Measurements from ENCODE around the gene C9orf153.
A peak's percentile ranks its signal among the peaks of the same experiment; 100 is the strongest.
"Not testable (repeated sequence)": the region's sequence is repeated elsewhere in the genome, so short reads cannot be mapped to it uniquely, and the experiment has no call there.

The C9orf153 gene

GRCh38 chr9:86259557-86259956 lies at the start of gene C9orf153:
C9orf153 (minus strand) TSS chr9:86259657; CDS start chr9:86229603, 30,054 bp downstream.
- DNase-seq, result no peak

GRCh38 chr9:86308687-86309086 lies 49.2 kb upstream of the C9orf153 start:
- DNase-seq, result no peak

GRCh38 chr9:86304236-86304730 lies 44.8 kb upstream of the C9orf153 start:
- DNase-seq, result no peak

GRCh38 chr9:86303316-86303975 lies 44.0 kb upstream of the C9orf153 start:
- DNase-seq, result no peak

GRCh38 chr9:86301686-86302085 lies 42.2 kb upstream of the C9orf153 start:
- no peak for DNase-seq

- DNase-seq, result no peak
Observed at GRCh38 chr9:86300701-86301100, 41.2 kb upstream of the C9orf153 start.

GRCh38 chr9:86298873-86299272 lies 39.4 kb upstream of the C9orf153 start:
- DNase-seq, result no peak

- DNase-seq, result not testable (repeated sequence)
Observed at GRCh38 chr9:86290341-86290740, 30.9 kb upstream of the C9orf153 start.

- DNase-seq, result no peak
Observed at GRCh38 chr9:86288499-86289198, 29.2 kb upstream of the C9orf153 start.

- no peak for DNase-seq
Observed at GRCh38 chr9:86287013-86287412, 27.6 kb upstream of the C9orf153 start.

- DNase-seq, result no peak
Observed at GRCh38 chr9:86286278-86286677, 26.8 kb upstream of the C9orf153 start.

- DNase-seq, result no peak
Observed at GRCh38 chr9:86285261-86285660, 25.8 kb upstream of the C9orf153 start.

GRCh38 chr9:86282979-86283535 lies 23.6 kb upstream of the C9orf153 start:
- DNase-seq, result no peak

- DNase-seq, result peak; percentile 31
Observed at GRCh38 chr9:86282077-86282978, 22.9 kb upstream of the C9orf153 start, which contains the start of gene ISCA1. ISCA1 (minus strand) TSS chr9:86282538; CDS start chr9:86282458, 80 bp downstream.

GRCh38 chr9:86281593-86282076 lies 22.2 kb upstream of the C9orf153 start:
- no peak for DNase-seq

- no peak for DNase-seq
Observed at GRCh38 chr9:86280580-86280979, 21.1 kb upstream of the C9orf153 start.

- no peak for DNase-seq
Observed at GRCh38 chr9:86279839-86280238, 20.4 kb upstream of the C9orf153 start.

- no peak for DNase-seq
Observed at GRCh38 chr9:86277072-86277471, 17.6 kb upstream of the C9orf153 start.

- no peak for DNase-seq
Observed at GRCh38 chr9:86275962-86276361, 16.5 kb upstream of the C9orf153 start.

GRCh38 chr9:86274821-86275643 lies 15.6 kb upstream of the C9orf153 start:
- no peak for DNase-seq

GRCh38 chr9:86272221-86272620 lies 12.8 kb upstream of the C9orf153 start:
- no peak for DNase-seq

- DNase-seq, result no peak
Observed at GRCh38 chr9:86263876-86264275, 4.4 kb upstream of the C9orf153 start.
